MM.1S (cell line): ENCODE results near the gene XIST.
"Not testable (repeated sequence)": the region's sequence is repeated elsewhere in the genome, so short reads cannot be mapped to it uniquely, and the experiment has no call there.

Source experiments
- DNase-seq: peaks from one replicate; pipeline ENCODE4 v3.0.0-alpha.2; 2015
- H2AFZ ChIP-seq: fragments of 300-600 bp; sonication (generic); 2 replicates; pipeline ENCODE4 v1.6.0; 2016; ENCODE audit warnings: antibody characterized with exemption, low read length
- H3F3A ChIP-seq: fragments of 300-600 bp; sonication (generic); 2 replicates; pipeline ENCODE4 v1.6.1; 2016; ENCODE audit warnings: mild to moderate bottlenecking, antibody characterized with exemption, low read length, moderate library complexity, mixed read lengths; ENCODE audit not compliant: insufficient read depth
- H3K27ac ChIP-seq: fragments of 300-600 bp; sonication (generic); 2 replicates; pipeline ENCODE4 v1.5.1; 2016; ENCODE audit warnings: mild to moderate bottlenecking, low read length
- H3K27me3 ChIP-seq: fragments of 300-600 bp; sonication (generic); replicated peaks from 2 replicates; pipeline ENCODE4 v1.6.0; 2016; ENCODE audit warnings: low read length; ENCODE audit not compliant: insufficient read depth
- H3K36me3 ChIP-seq: fragments of 300-600 bp; sonication (generic); replicated peaks from 2 replicates; pipeline ENCODE4 v1.6.1; 2016; ENCODE audit warnings: mild to moderate bottlenecking, low read length, mixed read lengths; ENCODE audit not compliant: insufficient read depth
- H3K4me1 ChIP-seq: fragments of 300-600 bp; sonication (generic); 2 replicates; pipeline ENCODE4 v1.6.1; 2016; ENCODE audit warnings: low read length, mixed read lengths
- H3K4me2 ChIP-seq: fragments of 300-600 bp; sonication (generic); 2 replicates; pipeline ENCODE4 v1.6.0; 2016; ENCODE audit warnings: low read depth, low read length
- H3K4me3 ChIP-seq: fragments of 300-600 bp; sonication (generic); 2 replicates; pipeline ENCODE4 v1.5.1; 2016; ENCODE audit warnings: low read length, mixed read lengths
- H3K79me2 ChIP-seq: fragments of 300-600 bp; sonication (generic); 2 replicates; pipeline ENCODE4 v1.6.1; 2016; ENCODE audit warnings: mixed run types, low read length, mixed read lengths
- H3K9ac ChIP-seq: fragments of 300-600 bp; sonication (generic); 2 replicates; pipeline ENCODE4 v1.6.1; 2016; ENCODE audit warnings: low read length, mixed read lengths
- H3K9me2 ChIP-seq: fragments of 300-600 bp; sonication (generic); replicated peaks from 2 replicates; pipeline ENCODE4 v1.6.1; 2016; ENCODE audit warnings: mild to moderate bottlenecking, low read length, mixed read lengths; ENCODE audit not compliant: insufficient read depth
- H3K9me3 ChIP-seq: fragments of 300-600 bp; sonication (generic); replicated peaks from 2 replicates; pipeline ENCODE4 v1.6.1; 2016; ENCODE audit warnings: mild to moderate bottlenecking, low read length, mixed read lengths; ENCODE audit not compliant: insufficient read depth
- H4K20me1 ChIP-seq: fragments of 300-600 bp; sonication (generic); 2 replicates; pipeline ENCODE4 v1.6.1; 2016; ENCODE audit warnings: mild to moderate bottlenecking, low read length, moderate library complexity, mixed read lengths; ENCODE audit not compliant: insufficient read depth
- EZH2 ChIP-seq: fragments of 300-600 bp; sonication (generic); optimal IDR thresholded peaks from 2 replicates; pipeline ENCODE3; 2017; ENCODE audit warnings: low read depth, mild to moderate bottlenecking, antibody characterized with exemption, low read length, mixed read lengths
- EZH2phosphoT487 ChIP-seq: fragments of 300-600 bp; sonication (generic); IDR thresholded peaks from 2 replicates; pipeline ENCODE4 v1.6.1; 2018; ENCODE audit warnings: antibody characterized with exemption, low read length
- TF ChIP-seq, protein P1 (sequence below): fragments of 300-600 bp; sonication (generic); IDR thresholded peaks from 2 replicates; pipeline ENCODE4 v1.5.1; 2016; ENCODE audit warnings: antibody characterized with exemption, low read length, mixed read lengths

The XIST gene

DNA sequence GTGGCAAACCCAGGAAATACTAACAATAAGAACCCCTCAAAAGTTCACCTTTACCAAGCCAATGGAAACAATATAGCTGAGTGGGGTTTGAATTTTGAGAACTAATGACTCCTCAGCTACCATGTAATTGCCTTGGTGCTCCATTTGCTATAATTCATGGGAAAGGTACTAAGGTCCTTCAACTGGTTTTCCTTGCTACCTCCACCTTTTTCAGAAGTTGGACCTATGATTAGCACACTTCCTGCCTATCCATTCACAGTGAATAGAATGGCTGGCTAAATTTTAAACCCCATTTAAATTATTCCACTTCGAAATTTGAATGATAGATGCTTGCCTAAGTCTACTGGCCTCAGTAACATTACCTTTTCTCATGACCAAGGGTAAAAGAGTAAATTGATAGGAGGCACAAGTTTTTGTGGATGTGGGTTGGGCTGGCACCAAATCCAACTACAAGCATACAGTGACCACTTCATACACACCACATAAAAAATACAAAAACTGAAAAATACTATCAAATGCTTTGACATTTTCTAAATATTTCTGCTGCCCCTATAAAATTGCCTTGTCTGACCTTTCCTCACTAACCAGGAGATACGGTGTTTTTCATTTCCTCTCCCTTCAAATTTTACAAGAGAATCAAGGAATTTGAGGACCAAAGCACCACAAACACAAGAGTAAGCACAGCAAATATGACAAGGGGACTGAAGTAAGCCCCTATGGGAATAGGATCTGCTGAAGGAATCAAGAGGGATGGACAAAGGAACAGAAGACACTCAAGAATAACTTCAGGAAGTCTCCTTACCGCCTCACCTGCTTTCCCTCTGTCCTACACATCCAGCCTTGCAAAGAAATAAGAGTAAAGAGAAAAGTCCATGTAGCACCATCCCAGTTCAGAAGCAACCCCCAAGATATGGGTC lies 34.1 kb downstream of the XIST start:
- Histone ChIP-seq H3K27me3 (no peaks in the 10 kb centered on the region), H3K9me3 (no peaks in the 10 kb centered on the region), H3K9me2 (no peaks in the 10 kb centered on the region), H3K4me3 (no peak overlapping the region), H3K79me2 (no peaks in the 10 kb centered on the region), H2AFZ (no peak overlapping the region), H3F3A (no peaks in the 10 kb centered on the region), H4K20me1 (no peaks in the 10 kb centered on the region), H3K27ac (no peak overlapping the region), H3K36me3 (no peaks in the 10 kb centered on the region; the same call in 1 of the 2 replicates), H3K4me1 (no peaks in the 10 kb centered on the region), H3K4me2 (no peak overlapping the region), H3K9ac (no peak overlapping the region)
- TF ChIP-seq EZH2 (no peak), EZH2phosphoT487 (no peak)
- TF ChIP-seq, protein P1, sequence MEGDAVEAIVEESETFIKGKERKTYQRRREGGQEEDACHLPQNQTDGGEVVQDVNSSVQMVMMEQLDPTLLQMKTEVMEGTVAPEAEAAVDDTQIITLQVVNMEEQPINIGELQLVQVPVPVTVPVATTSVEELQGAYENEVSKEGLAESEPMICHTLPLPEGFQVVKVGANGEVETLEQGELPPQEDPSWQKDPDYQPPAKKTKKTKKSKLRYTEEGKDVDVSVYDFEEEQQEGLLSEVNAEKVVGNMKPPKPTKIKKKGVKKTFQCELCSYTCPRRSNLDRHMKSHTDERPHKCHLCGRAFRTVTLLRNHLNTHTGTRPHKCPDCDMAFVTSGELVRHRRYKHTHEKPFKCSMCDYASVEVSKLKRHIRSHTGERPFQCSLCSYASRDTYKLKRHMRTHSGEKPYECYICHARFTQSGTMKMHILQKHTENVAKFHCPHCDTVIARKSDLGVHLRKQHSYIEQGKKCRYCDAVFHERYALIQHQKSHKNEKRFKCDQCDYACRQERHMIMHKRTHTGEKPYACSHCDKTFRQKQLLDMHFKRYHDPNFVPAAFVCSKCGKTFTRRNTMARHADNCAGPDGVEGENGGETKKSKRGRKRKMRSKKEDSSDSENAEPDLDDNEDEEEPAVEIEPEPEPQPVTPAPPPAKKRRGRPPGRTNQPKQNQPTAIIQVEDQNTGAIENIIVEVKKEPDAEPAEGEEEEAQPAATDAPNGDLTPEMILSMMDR: no peak
- DNase-seq: no peak

DNA sequence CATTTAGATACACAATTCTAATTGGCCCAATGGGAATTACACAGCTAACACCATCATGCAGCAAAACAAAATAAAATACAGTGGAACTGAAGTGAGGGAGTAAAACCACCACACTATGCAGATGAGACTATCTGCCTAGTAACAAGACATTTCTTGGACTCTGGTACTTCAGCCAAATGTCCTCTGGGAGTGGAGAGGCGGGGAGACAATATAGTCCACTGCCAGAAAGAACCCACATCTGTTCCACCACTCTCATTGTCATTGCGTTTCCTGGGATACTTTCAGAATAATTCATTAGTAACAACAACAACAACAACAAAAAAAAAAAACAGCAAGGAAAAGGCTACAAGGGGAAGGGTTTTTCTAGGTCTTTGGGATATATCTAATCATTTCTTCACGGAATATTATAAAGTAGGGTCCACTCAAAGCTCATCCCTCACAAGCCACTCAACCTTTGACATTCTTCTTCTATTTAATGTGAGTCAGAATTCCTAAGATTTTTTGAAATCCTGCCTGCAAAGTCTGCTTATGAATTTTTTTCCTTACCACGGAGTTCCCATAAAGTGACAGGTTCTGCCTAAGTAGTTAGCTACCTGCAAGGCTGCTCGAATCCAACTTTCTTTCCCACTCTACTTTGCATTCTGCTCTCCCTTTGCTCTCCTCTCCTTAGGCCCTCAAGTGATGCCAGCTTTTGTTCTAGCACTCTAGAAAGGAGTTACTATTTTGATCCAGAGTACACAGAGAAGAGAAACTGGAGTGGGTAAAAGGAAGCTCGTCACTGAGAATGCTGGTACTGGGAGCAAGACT lies 34.9 kb downstream of the XIST start:
- H2AFZ ChIP-seq: no peak overlapping the region
- no peaks in the 10 kb centered on the region for H3K79me2 ChIP-seq
- no peak overlapping the region for H3K9ac ChIP-seq
- H3K4me1 ChIP-seq: no peaks in the 10 kb centered on the region
- no peaks in the 10 kb centered on the region for H3F3A ChIP-seq
- H3K9me2 ChIP-seq: no peaks in the 10 kb centered on the region
- no peak for DNase-seq
- no peaks in the 10 kb centered on the region for H3K27me3 ChIP-seq
- H3K9me3 ChIP-seq: no peaks in the 10 kb centered on the region
- H3K4me2 ChIP-seq: no peak overlapping the region
- H3K36me3 ChIP-seq: no peaks in the 10 kb centered on the region; the same call in 1 of the 2 replicates
- H3K4me3 ChIP-seq: no peak overlapping the region
- no peaks in the 10 kb centered on the region for H4K20me1 ChIP-seq
- no peak overlapping the region for H3K27ac ChIP-seq
- TF ChIP-seq EZH2phosphoT487 (no peak), EZH2 (no peak)
- TF ChIP-seq, protein P1: no peak

DNA sequence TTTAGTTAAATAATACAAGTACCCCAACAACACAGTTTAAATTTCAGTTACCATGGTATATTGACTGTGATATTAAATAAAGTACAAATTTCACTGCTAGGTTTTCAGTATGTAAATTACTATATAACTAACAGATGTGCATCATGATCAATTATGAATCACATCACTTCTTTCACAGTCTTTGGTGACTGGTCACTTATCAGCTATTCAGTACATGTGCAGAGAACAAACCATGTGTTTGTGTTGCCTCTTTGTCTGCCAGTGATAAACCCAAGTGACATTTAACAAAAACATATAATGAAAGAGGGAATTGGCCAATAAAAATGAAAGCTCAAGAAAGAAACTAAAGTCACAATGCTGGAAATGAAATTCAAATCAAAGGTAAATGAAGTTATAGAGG lies 40.3 kb downstream of the XIST start:
- TF ChIP-seq EZH2 (no peak), EZH2phosphoT487 (no peak)
- TF ChIP-seq, protein P1: no peak
- Histone ChIP-seq H3K27ac (no peak overlapping the region), H3K79me2 (no peaks in the 10 kb centered on the region), H3K9me3 (no peaks in the 10 kb centered on the region), H4K20me1 (no peaks in the 10 kb centered on the region), H2AFZ (no peak overlapping the region), H3K9me2 (no peaks in the 10 kb centered on the region), H3K9ac (no peak overlapping the region), H3K4me2 (no peak overlapping the region), H3K4me1 (no peaks in the 10 kb centered on the region), H3K36me3 (no peaks in the 10 kb centered on the region), H3F3A (no peaks in the 10 kb centered on the region), H3K27me3 (no peaks in the 10 kb centered on the region), H3K4me3 (no peak overlapping the region)
- no peak for DNase-seq

DNA sequence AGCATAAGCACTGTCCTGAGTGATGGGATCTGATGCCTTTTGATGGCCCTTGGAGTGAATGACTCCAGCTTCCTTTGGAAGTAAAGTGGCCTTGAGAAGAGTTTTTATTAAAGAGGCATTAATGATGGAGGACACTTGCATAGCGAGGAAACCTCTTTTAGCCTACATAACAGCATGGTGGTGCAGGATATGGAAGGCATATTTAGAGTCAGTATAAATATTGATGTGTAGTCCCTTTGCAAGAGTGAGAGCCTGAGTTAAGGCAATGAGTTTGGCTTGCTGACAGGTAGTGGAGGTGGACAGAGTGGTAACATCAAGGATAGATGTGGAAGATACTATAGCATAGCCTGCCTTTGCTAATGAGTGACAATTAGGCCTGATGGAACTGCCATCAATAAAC lies 48.4 kb downstream of the XIST start:
- not testable (repeated sequence) for H4K20me1 ChIP-seq, H3K27ac ChIP-seq, H3K27me3 ChIP-seq, H3K9me3 ChIP-seq, H3K79me2 ChIP-seq, H3K9ac ChIP-seq, H3K4me3 ChIP-seq, H3K9me2 ChIP-seq, H3K4me2 ChIP-seq, H3K36me3 ChIP-seq, H3K4me1 ChIP-seq, H3F3A ChIP-seq, DNase-seq, H2AFZ ChIP-seq
